ENCODE measurements around the gene SNX7.

Gene SNX7

DNA sequence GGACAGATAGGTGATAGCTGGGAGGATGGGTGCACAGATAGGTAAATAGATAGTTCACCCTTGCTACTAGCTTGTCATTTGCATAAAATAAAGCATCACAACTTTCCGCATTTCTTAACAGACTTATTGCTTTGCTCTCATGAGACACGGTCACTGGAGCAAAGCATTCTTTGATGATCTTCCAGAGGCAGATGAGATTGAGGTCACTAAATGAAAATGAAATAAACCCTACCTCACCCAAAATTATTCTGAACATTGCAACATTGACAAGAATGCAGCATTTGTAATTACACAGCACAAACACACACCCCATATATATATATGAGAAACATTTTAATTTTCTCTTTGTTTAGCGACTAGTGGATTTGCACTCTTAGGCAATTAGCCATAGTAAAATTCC is 107.6 kb downstream of the SNX7 start:
- no peak for FAIRE-seq

DNA sequence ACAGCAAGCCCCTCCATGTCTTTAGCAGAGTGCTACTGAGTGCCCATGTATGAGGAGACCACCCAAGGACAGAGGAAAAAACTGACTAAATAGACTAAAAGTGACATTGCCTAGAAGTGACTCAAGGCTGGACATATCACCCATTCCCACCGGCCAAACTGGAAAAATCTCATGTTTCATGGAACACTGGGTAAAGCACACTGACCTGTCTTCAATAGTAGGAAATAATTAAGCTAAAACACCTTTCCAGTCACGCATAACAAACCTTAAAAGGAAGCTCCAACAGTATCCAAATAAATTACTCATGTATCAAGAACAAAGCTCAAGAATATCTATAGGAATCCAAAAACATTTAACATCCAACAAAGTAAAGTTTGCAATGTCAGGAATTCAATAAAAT is 120.4 kb downstream of the SNX7 start:
- no peak for FAIRE-seq

- no peak for FAIRE-seq
These were observed 122.3 kb downstream of the SNX7 start for GRCh38 chr1:98783821-98784220.

GRCh38 chr1:98791498-98791897 is 130.0 kb downstream of the SNX7 start:
- no peak for FAIRE-seq

DNA sequence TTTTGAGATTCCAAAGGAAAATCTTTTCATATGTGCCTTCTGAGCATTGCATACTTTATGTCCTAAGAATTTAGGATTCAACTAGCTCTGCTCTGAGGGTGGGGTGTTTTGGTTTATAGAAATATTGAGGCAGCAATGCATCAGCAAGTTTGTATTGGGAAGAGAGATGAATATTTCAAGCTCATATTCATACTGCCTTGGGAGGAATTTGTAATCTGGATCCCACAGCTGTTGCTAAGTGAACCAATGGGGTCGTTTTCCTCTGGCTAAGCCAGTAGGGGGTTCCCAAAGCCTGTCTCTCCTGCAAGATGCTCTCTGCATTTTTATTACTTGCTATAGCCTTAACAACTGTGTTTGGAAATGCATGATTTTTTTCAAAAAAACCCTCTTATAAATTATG is 130.6 kb downstream of the SNX7 start:
- FAIRE-seq, result no peak

GRCh38 chr1:98793136-98793535 is 131.6 kb downstream of the SNX7 start:
- no peak for FAIRE-seq

GRCh38 chr1:98794196-98794886 is 132.8 kb downstream of the SNX7 start:
- no peak for FAIRE-seq

- no peak for FAIRE-seq
These were observed 134.5 kb downstream of the SNX7 start for GRCh38 chr1:98796049-98796448.

GRCh38 chr1:98797506-98797905 is 136.0 kb downstream of the SNX7 start:
- no peak for FAIRE-seq

Data from colon (tissue), 2 donors.